IgD-negative memory B cell (primary cell): ENCODE results near the gene SLC36A3. TPM values are rescaled to one million over a fixed set of nuclear protein-coding genes. Genes with fewer than 3 reads are reported as not detected.
A peak's percentile ranks its signal among the peaks of the same experiment; 100 is the strongest.
"Not testable (repeated sequence)": the region's sequence is repeated elsewhere in the genome, so short reads cannot be mapped to it uniquely, and the experiment has no call there.

ENCODE experiments used
- H3K27ac Mint-ChIP-seq, 3 donors: one replicate each; pipeline ENCODE4 v1.8.0; 2020 to 2022; ENCODE audit warnings: mild to moderate bottlenecking in 3 of 3, mixed read lengths in 3 of 3, moderate library complexity in 1 of 3
- H3K27me3 Mint-ChIP-seq: one replicate; pipeline ENCODE4 v1.8.0; 2021; ENCODE audit warnings: mixed read lengths
- H3K36me3 Mint-ChIP-seq: one replicate; pipeline ENCODE4 v1.8.0; 2020; ENCODE audit warnings: mild to moderate bottlenecking, mixed read lengths
- H3K4me1 Mint-ChIP-seq, 3 donors: one replicate each; pipeline ENCODE4 v1.8.0; 2020 to 2022; ENCODE audit warnings: mixed read lengths in 3 of 3, mild to moderate bottlenecking in 1 of 3
- H3K4me3 Mint-ChIP-seq, 4 donors: one replicate each; pipeline ENCODE4 v1.8.0; 2020 to 2022; ENCODE audit warnings: mild to moderate bottlenecking in 4 of 4, mixed read lengths in 4 of 4, moderate library complexity in 3 of 4
- H3K9me3 Mint-ChIP-seq, 3 donors: one replicate each; pipeline ENCODE4 v1.8.0; 2020 to 2021; ENCODE audit warnings: mixed read lengths in 3 of 3, mild to moderate bottlenecking in 1 of 3
- polyA plus RNA-seq: library from polyadenylated mRNA; unstranded; fragments of 300-500 nt; fragmentation: Illumina TruSeq; gene quantifications from one replicate; pipeline ENCODE4 v1.2.3, GENCODE V29; 2021

Gene SLC36A3
- polyA plus RNA-seq, 1 donor from 2014 or later = not detected

- Mint-ChIP-seq H3K27me3 (peaks cover 2% of the 10 kb centered on the region), H3K36me3 (no peaks in the 10 kb centered on the region), H3K4me1 (peaks cover 0 to 15% (median 11%) of the 10 kb centered on the region in 3 donors), H3K9me3 (no peaks in the 10 kb centered on the region), H3K27ac (no peak overlapping the region), H3K4me3 (no peak overlapping the region)
Measured at GRCh38 chr5:151317871-151318270, 14.3 kb upstream of the SLC36A3 start.

DNA sequence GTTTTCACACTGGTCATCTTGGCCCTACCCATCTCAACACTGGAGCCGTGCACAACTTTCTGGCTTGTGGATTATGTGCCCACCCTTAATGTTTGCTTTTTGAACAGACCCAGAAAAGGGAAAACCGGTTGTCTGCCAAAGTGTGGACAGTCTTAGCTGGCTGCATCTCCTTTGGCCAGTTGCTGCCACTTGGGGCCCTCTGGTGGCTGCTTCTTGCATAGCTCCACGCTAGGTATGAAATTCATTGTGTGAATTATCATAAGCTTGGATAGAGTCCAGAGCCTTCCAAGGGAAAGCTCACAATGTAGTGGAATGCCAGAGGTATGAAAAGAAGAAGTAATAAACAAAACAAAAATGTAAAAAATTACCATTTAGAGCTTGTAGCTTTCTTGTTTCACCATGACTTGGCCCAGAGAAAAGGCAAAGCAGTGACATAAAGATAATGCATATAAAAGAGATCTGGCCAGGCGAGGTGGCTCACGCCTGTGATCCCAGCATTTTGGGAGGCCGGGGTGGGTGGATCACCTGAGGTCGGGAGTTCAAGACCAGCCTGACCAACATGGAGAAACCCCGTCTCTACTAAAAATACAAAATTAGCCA, 12.5 kb upstream of the SLC36A3 start:
- peaks cover 2% of the 10 kb centered on the region for H3K36me3 Mint-ChIP-seq
- no peak overlapping the region for H3K27ac Mint-ChIP-seq
- H3K9me3 Mint-ChIP-seq = peaks cover 3 to 5% (median 5%) of the 10 kb centered on the region in 3 donors
- no peak overlapping the region for H3K4me3 Mint-ChIP-seq
- H3K27me3 Mint-ChIP-seq = peaks cover 2% of the 10 kb centered on the region
- peaks cover 0 to 15% (median 11%) of the 10 kb centered on the region in 3 donors for H3K4me1 Mint-ChIP-seq

- H3K9me3 Mint-ChIP-seq = peaks cover 5 to 11% (median 6%) of the 10 kb centered on the region in 3 donors
- no peak overlapping the region for H3K27ac Mint-ChIP-seq
- H3K27me3 Mint-ChIP-seq = peaks cover 5% of the 10 kb centered on the region
- H3K36me3 Mint-ChIP-seq = peaks cover 8% of the 10 kb centered on the region
- H3K4me3 Mint-ChIP-seq = no peak overlapping the region
- H3K4me1 Mint-ChIP-seq = peaks cover 0 to 9% (median 2%) of the 10 kb centered on the region in 3 donors
Measured at GRCh38 chr5:151313357-151313756, 9.8 kb upstream of the SLC36A3 start.

GRCh38 chr5:151312756-151313324, 9.3 kb upstream of the SLC36A3 start:
- peaks cover 5% of the 10 kb centered on the region for H3K27me3 Mint-ChIP-seq
- peaks cover 1 to 8% (median 2%) of the 10 kb centered on the region in 3 donors for H3K4me1 Mint-ChIP-seq
- H3K4me3 Mint-ChIP-seq = peak overlapping the region in 1 of 4 donors; percentile 33
- peaks cover 8% of the 10 kb centered on the region for H3K36me3 Mint-ChIP-seq
- H3K9me3 Mint-ChIP-seq = peaks cover 5 to 11% (median 6%) of the 10 kb centered on the region in 3 donors
- no peak overlapping the region for H3K27ac Mint-ChIP-seq

DNA sequence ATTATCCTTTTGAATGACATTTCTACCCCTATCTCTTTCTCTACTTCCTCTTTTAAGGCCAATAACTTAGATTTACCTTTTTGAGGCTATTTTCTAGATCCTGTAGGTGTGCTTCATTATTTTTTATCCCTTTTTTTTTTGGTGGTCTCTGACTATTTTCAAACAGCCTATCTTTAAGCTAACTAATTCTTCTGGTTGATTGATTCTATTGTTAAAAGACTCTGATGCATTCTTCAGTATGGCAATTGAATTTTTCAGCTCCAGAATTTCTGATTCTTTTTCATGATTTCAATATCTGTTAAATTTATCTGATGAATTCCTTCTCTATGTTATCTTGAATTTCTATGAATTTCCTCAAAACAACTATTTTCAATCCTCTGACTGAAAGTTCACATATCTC, 7.4 kb upstream of the SLC36A3 start:
- Mint-ChIP-seq H3K4me3 (no peak overlapping the region), H3K36me3 (peaks cover 8% of the 10 kb centered on the region), H3K27ac (no peak overlapping the region), H3K4me1 (peaks cover 1 to 2% (median 2%) of the 10 kb centered on the region in 3 donors), H3K9me3 (peaks cover 5 to 11% (median 6%) of the 10 kb centered on the region in 3 donors), H3K27me3 (peaks cover 5% of the 10 kb centered on the region)

- H3K4me1 Mint-ChIP-seq, H3K36me3 Mint-ChIP-seq, H3K27ac Mint-ChIP-seq, H3K27me3 Mint-ChIP-seq: not testable (repeated sequence)
- peaks cover 5 to 11% (median 6%) of the 10 kb centered on the region in 3 donors for H3K9me3 Mint-ChIP-seq
- peak overlapping the region in 1 of 4 donors; percentile 49 for H3K4me3 Mint-ChIP-seq
Measured at GRCh38 chr5:151309821-151310220, 6.3 kb upstream of the SLC36A3 start.

DNA sequence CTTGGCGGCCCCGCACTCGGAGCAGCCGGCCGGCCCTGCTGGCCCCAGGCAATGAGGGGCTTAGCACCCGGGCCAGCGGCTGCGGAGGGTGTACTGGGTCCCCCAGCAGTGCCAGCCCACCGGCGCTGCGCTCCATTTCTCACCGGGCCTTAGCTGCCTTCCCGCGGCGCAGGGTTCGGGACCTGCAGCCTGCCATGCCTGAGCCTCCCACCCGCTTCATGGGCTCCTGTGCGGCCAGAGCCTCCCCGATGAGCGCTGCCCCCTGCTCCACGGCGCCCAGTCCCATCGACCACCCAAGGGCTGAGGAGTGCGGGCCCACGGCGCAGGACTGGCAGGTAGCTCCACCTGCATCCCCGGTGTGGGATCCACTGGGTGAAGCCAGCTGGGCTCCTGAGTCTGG, 5.7 kb upstream of the SLC36A3 start:
- not testable (repeated sequence) for H3K36me3 Mint-ChIP-seq, H3K27me3 Mint-ChIP-seq, H3K4me3 Mint-ChIP-seq, H3K4me1 Mint-ChIP-seq, H3K27ac Mint-ChIP-seq
- H3K9me3 Mint-ChIP-seq = peaks cover 5 to 11% (median 6%) of the 10 kb centered on the region in 3 donors

DNA sequence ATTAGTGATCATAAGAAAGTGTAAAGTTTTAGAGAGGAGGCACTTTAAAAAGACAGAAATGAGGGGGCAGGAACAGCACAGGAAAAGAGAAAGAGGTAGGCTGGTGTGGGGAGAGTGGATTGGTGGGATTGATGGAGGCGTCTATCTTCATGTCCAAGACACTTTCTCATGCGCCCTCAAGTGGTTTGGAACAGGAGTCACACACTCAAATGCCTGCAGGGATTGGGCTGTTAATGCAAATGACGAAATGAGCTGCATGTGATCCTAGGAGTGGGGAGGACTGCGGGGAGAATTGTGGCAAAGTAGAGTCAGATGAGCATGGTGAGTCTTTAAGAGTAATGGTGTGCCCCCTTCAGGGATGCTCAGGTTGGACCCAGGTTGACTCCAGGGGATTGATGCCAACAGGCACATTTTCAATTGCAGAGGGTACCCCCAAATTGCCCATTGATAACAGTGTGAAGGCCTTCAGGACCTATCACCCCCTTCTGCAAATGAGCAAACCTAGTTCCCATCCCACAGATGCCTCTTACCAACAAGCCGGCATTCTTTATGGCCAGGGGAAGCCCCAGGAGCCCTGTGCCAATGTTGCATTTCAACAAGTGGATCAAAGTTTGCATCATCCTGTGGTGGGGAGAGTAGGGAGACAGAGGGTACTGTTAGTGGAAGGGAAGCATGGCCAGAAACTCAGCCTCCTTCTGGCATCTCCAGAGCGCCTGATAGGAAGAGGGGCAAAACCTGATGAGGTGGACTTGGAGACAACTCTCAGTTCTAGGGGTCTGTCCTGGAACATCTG, 5.3 kb downstream of the SLC36A3 start:
- Mint-ChIP-seq H3K27me3 (peaks cover 10% of the 10 kb centered on the region), H3K9me3 (no peaks in the 10 kb centered on the region), H3K4me3 (peak overlapping the region in 1 of 4 donors; percentile 46), H3K27ac (peak overlapping the region in 1 of 3 donors; percentile 76), H3K36me3 (no peaks in the 10 kb centered on the region), H3K4me1 (peaks cover 0 to 13% (median 5%) of the 10 kb centered on the region in 3 donors)

DNA sequence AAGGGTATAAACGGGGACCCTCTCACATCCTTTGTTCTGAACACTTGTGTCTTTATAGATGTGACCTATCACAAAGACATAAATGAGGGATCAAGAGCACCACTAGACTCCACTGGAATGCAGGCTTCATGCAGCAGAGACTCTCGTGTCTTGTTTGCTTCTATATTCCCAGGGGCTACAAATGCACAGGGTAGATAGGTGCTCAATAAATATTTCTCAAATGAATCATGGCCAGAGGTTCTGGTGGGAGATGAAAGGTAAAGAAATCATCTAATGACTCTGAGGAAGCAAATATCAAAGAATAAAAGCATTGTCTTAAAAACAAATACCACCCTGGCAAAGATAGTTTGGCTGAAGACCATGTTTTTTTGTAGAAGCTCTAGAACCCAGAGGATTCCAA, 6.6 kb downstream of the SLC36A3 start:
- Mint-ChIP-seq H3K27ac (no peak overlapping the region), H3K9me3 (no peaks in the 10 kb centered on the region), H3K36me3 (no peaks in the 10 kb centered on the region), H3K4me3 (no peak overlapping the region), H3K27me3 (peaks cover 10% of the 10 kb centered on the region), H3K4me1 (peaks cover 0 to 13% (median 5%) of the 10 kb centered on the region in 3 donors)

DNA sequence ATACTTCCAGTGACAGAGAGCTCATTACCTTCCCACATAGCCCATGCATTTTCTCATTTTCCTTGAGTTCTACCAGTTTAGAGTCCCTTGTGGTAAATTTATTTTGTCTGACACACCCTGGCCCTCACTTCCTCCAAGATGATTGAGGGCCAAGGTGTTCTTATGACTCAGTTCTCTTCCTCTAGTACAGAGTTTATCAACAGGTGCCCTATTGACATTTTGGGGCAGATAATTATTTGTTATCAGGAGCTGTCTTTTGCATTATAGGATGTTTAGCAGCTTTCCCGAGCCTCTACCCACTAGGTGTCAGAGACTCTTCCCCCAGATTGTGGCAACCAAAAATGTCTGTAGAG, 7.1 kb downstream of the SLC36A3 start:
- Mint-ChIP-seq H3K9me3 (no peaks in the 10 kb centered on the region), H3K27ac (no peak overlapping the region), H3K4me1 (peaks cover 0 to 13% (median 5%) of the 10 kb centered on the region in 3 donors), H3K4me3 (no peak overlapping the region), H3K27me3 (peaks cover 8% of the 10 kb centered on the region), H3K36me3 (no peaks in the 10 kb centered on the region)

DNA sequence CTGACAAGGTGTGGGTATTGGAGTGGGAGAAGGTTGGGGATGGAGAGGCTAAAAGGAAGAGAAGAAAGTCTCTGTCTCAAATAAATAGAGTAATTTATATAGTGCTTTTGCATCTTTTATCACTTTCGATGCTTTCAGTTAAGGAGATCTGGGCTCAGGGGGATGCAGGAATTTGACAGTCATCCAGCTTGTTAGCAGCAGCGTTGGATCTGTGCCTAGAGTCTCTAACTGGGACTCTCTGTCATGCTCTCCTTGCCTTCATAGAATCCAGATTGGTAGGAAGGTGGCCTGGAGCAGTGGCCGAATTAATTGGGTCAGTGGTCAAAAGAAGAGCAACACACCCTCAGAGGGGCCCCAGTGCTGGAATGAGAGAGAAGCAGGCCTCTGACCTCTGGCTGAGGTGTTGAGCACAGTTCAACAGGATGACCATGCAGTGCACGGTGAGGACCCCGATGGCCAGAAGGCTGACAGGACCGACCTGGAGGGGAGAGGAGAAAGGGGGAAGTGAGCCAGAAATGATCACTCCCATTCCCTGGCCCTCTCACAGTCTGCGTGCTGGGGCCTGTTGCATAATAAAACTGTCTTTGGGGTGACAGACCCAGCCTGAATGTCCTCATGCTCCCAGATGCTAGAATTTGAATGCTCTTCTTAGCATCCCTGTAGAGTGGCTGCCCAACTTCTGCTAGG, 7.6 kb downstream of the SLC36A3 start:
- no peak overlapping the region for H3K27ac Mint-ChIP-seq
- no peak overlapping the region for H3K4me3 Mint-ChIP-seq
- H3K9me3 Mint-ChIP-seq = peaks cover 0 to 3% (median 0%) of the 10 kb centered on the region in 3 donors
- H3K4me1 Mint-ChIP-seq = peaks cover 0 to 13% (median 5%) of the 10 kb centered on the region in 3 donors
- H3K36me3 Mint-ChIP-seq = no peaks in the 10 kb centered on the region
- H3K27me3 Mint-ChIP-seq = peaks cover 4% of the 10 kb centered on the region

GRCh38 chr5:151295138-151295537, 8.4 kb downstream of the SLC36A3 start:
- peaks cover 0 to 3% (median 0%) of the 10 kb centered on the region in 3 donors for H3K9me3 Mint-ChIP-seq
- H3K27ac Mint-ChIP-seq = no peak overlapping the region
- peaks cover 4% of the 10 kb centered on the region for H3K27me3 Mint-ChIP-seq
- no peaks in the 10 kb centered on the region for H3K36me3 Mint-ChIP-seq
- H3K4me3 Mint-ChIP-seq = no peak overlapping the region
- H3K4me1 Mint-ChIP-seq = peaks cover 0 to 13% (median 5%) of the 10 kb centered on the region in 3 donors

GRCh38 chr5:151293624-151294023, 9.9 kb downstream of the SLC36A3 start:
- H3K9me3 Mint-ChIP-seq = peaks cover 0 to 3% (median 0%) of the 10 kb centered on the region in 3 donors
- H3K4me3 Mint-ChIP-seq = no peak overlapping the region
- H3K4me1 Mint-ChIP-seq = peaks cover 0 to 13% (median 5%) of the 10 kb centered on the region in 3 donors
- no peaks in the 10 kb centered on the region for H3K36me3 Mint-ChIP-seq
- H3K27me3 Mint-ChIP-seq = peaks cover 4% of the 10 kb centered on the region
- no peak overlapping the region for H3K27ac Mint-ChIP-seq

DNA sequence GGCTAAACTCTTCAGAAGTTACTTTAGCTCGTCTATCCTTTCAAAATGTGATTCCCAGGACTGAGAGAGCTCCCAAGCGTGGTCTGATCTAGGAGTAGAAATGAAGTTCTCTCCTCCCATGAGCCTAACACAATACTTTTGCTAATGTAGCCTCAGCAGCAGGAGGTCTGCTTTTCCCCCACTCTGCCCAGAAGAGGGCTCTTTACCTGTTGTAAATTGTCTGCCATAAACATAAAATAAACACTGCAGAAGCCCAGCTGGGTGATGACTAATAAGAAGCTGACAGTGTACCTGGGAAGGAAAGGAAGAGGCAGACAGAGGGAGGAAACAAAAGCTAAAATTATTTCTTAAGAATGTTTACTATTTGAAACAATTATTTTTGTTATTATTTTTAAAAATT, 15.4 kb downstream of the SLC36A3 start:
- Mint-ChIP-seq H3K9me3 (peaks cover 0 to 4% (median 3%) of the 10 kb centered on the region in 3 donors), H3K4me1 (peaks cover 0 to 3% (median 1%) of the 10 kb centered on the region in 3 donors), H3K4me3 (no peak overlapping the region), H3K27ac (no peak overlapping the region), H3K27me3 (peaks cover 1% of the 10 kb centered on the region), H3K36me3 (no peaks in the 10 kb centered on the region)

- no peak overlapping the region for H3K27ac Mint-ChIP-seq
- H3K27me3 Mint-ChIP-seq = peaks cover 1% of the 10 kb centered on the region
Measured at GRCh38 chr5:151286246-151286645, 17.3 kb downstream of the SLC36A3 start.

More at GRCh38 chr5:151286246-151286645, 17.3 kb downstream of the SLC36A3 start:
- Mint-ChIP-seq H3K36me3 (peaks cover 1% of the 10 kb centered on the region), H3K4me1 (peaks cover 0 to 3% (median 3%) of the 10 kb centered on the region in 3 donors), H3K9me3 (peaks cover 0 to 4% (median under 1%) of the 10 kb centered on the region in 3 donors), H3K4me3 (no peak overlapping the region)
